ENCODE results near the gene CTIF.
A peak's percentile ranks its signal among the peaks of the same experiment; 100 is the strongest.

CTIF gene

GRCh38 chr18:48662011-48662661 is 123.3 kb downstream of the CTIF start:
- H3K36me3 ChIP-seq (ENCODE audit: control insufficient read depth in 1 of 2, insufficient read depth in 2 of 2, low read length in 2 of 2), result no peaks in the 10 kb centered on the region
- peaks cover 1 to 3% of the 10 kb centered on the region in 2 donors for H3K4me1 ChIP-seq (ENCODE audit: control insufficient read depth in 1 of 2, insufficient read depth in 2 of 2, low read length in 2 of 2)
- H3K27me3 ChIP-seq (ENCODE audit: control insufficient read depth in 1 of 2, insufficient read depth in 2 of 2, low read length in 2 of 2), result no peaks in the 10 kb centered on the region
- H3K9ac ChIP-seq (ENCODE audit: low read depth in 1 of 2, low read length in 2 of 2), result no peak overlapping the region
- no peak overlapping the region for H3K4me3 ChIP-seq (ENCODE audit: low read depth in 1 of 2, low read length in 2 of 2)
- no peak overlapping the region for H3K27ac ChIP-seq (ENCODE audit: low read depth, low read length)
- H3K9me3 ChIP-seq (ENCODE audit: control insufficient read depth in 1 of 2, low read length in 2 of 2), result peaks cover 3 to 5% of the 10 kb centered on the region in 2 donors

- H3K9me3 ChIP-seq (ENCODE audit: control insufficient read depth in 1 of 2, low read length in 2 of 2), result peaks cover 3 to 5% of the 10 kb centered on the region in 2 donors
- H3K36me3 ChIP-seq (ENCODE audit: control insufficient read depth in 1 of 2, insufficient read depth in 2 of 2, low read length in 2 of 2), result no peaks in the 10 kb centered on the region
- H3K4me3 ChIP-seq (ENCODE audit: low read depth in 1 of 2, low read length in 2 of 2), result no peak overlapping the region
- no peak overlapping the region for H3K27ac ChIP-seq (ENCODE audit: low read depth, low read length)
- H3K4me1 ChIP-seq (ENCODE audit: control insufficient read depth in 1 of 2, insufficient read depth in 2 of 2, low read length in 2 of 2), result peaks cover 9 to 12% of the 10 kb centered on the region in 2 donors
- no peaks in the 10 kb centered on the region for H3K27me3 ChIP-seq (ENCODE audit: control insufficient read depth in 1 of 2, insufficient read depth in 2 of 2, low read length in 2 of 2)
- H3K9ac ChIP-seq (ENCODE audit: low read depth in 1 of 2, low read length in 2 of 2), result no peak overlapping the region
Observed at GRCh38 chr18:48663096-48663930, 124.5 kb downstream of the CTIF start.

GRCh38 chr18:48663931-48664847 is 125.4 kb downstream of the CTIF start:
- Histone ChIP-seq H3K9me3 (ENCODE audit: control insufficient read depth in 1 of 2, low read length in 2 of 2) (peaks cover 3 to 5% of the 10 kb centered on the region in 2 donors), H3K27ac (ENCODE audit: low read depth, low read length) (no peak overlapping the region), H3K4me1 (ENCODE audit: control insufficient read depth in 1 of 2, insufficient read depth in 2 of 2, low read length in 2 of 2) (peaks cover 9 to 12% of the 10 kb centered on the region in 2 donors), H3K36me3 (ENCODE audit: control insufficient read depth in 1 of 2, insufficient read depth in 2 of 2, low read length in 2 of 2) (no peaks in the 10 kb centered on the region), H3K27me3 (ENCODE audit: control insufficient read depth in 1 of 2, insufficient read depth in 2 of 2, low read length in 2 of 2) (no peaks in the 10 kb centered on the region), H3K4me3 (ENCODE audit: low read depth in 1 of 2, low read length in 2 of 2) (no peak overlapping the region), H3K9ac (ENCODE audit: low read depth in 1 of 2, low read length in 2 of 2) (no peak overlapping the region)

GRCh38 chr18:48665654-48666053 is 126.8 kb downstream of the CTIF start:
- Histone ChIP-seq H3K27me3 (ENCODE audit: control insufficient read depth in 1 of 2, insufficient read depth in 2 of 2, low read length in 2 of 2) (no peaks in the 10 kb centered on the region), H3K27ac (ENCODE audit: low read depth, low read length) (no peak overlapping the region), H3K4me3 (ENCODE audit: low read depth in 1 of 2, low read length in 2 of 2) (no peak overlapping the region), H3K9me3 (ENCODE audit: control insufficient read depth in 1 of 2, low read length in 2 of 2) (peaks cover 3 to 5% of the 10 kb centered on the region in 2 donors), H3K36me3 (ENCODE audit: control insufficient read depth in 1 of 2, insufficient read depth in 2 of 2, low read length in 2 of 2) (peaks cover 0 to 2% of the 10 kb centered on the region in 2 donors), H3K4me1 (ENCODE audit: control insufficient read depth in 1 of 2, insufficient read depth in 2 of 2, low read length in 2 of 2) (peaks cover 10 to 12% of the 10 kb centered on the region in 2 donors), H3K9ac (ENCODE audit: low read depth in 1 of 2, low read length in 2 of 2) (no peak overlapping the region)

GRCh38 chr18:48666613-48667012 is 127.8 kb downstream of the CTIF start:
- Histone ChIP-seq H3K4me1 (ENCODE audit: control insufficient read depth in 1 of 2, insufficient read depth in 2 of 2, low read length in 2 of 2) (peaks cover 11 to 12% of the 10 kb centered on the region in 2 donors), H3K36me3 (ENCODE audit: control insufficient read depth in 1 of 2, insufficient read depth in 2 of 2, low read length in 2 of 2) (peaks cover 4 to 7% of the 10 kb centered on the region in 2 donors), H3K4me3 (ENCODE audit: low read depth in 1 of 2, low read length in 2 of 2) (no peak overlapping the region), H3K9me3 (ENCODE audit: control insufficient read depth in 1 of 2, low read length in 2 of 2) (peaks cover 3 to 5% of the 10 kb centered on the region in 2 donors), H3K9ac (ENCODE audit: low read depth in 1 of 2, low read length in 2 of 2) (no peak overlapping the region), H3K27ac (ENCODE audit: low read depth, low read length) (no peak overlapping the region), H3K27me3 (ENCODE audit: control insufficient read depth in 1 of 2, insufficient read depth in 2 of 2, low read length in 2 of 2) (no peaks in the 10 kb centered on the region)

- Histone ChIP-seq H3K4me3 (ENCODE audit: low read depth in 1 of 2, low read length in 2 of 2) (no peak overlapping the region), H3K36me3 (ENCODE audit: control insufficient read depth in 1 of 2, insufficient read depth in 2 of 2, low read length in 2 of 2) (peaks cover 4 to 7% of the 10 kb centered on the region in 2 donors), H3K4me1 (ENCODE audit: control insufficient read depth in 1 of 2, insufficient read depth in 2 of 2, low read length in 2 of 2) (peaks cover 11 to 13% of the 10 kb centered on the region in 2 donors), H3K9ac (ENCODE audit: low read depth in 1 of 2, low read length in 2 of 2) (peak overlapping the region in 1 of 2 donors; percentile 32), H3K27me3 (ENCODE audit: control insufficient read depth in 1 of 2, insufficient read depth in 2 of 2, low read length in 2 of 2) (no peaks in the 10 kb centered on the region), H3K9me3 (ENCODE audit: control insufficient read depth in 1 of 2, low read length in 2 of 2) (peaks cover 3 to 5% of the 10 kb centered on the region in 2 donors), H3K27ac (ENCODE audit: low read depth, low read length) (no peak overlapping the region)
Observed at GRCh38 chr18:48667276-48668254, 128.7 kb downstream of the CTIF start.

- H3K9ac ChIP-seq (ENCODE audit: low read depth in 1 of 2, low read length in 2 of 2), result no peak overlapping the region
- H3K27me3 ChIP-seq (ENCODE audit: control insufficient read depth in 1 of 2, insufficient read depth in 2 of 2, low read length in 2 of 2), result no peaks in the 10 kb centered on the region
- no peak overlapping the region for H3K4me3 ChIP-seq (ENCODE audit: low read depth in 1 of 2, low read length in 2 of 2)
- peaks cover 20 to 24% of the 10 kb centered on the region in 2 donors for H3K4me1 ChIP-seq (ENCODE audit: control insufficient read depth in 1 of 2, insufficient read depth in 2 of 2, low read length in 2 of 2)
- H3K36me3 ChIP-seq (ENCODE audit: control insufficient read depth in 1 of 2, insufficient read depth in 2 of 2, low read length in 2 of 2), result peaks cover 4 to 7% of the 10 kb centered on the region in 2 donors
- H3K27ac ChIP-seq (ENCODE audit: low read depth, low read length), result no peak overlapping the region
- peaks cover 3 to 5% of the 10 kb centered on the region in 2 donors for H3K9me3 ChIP-seq (ENCODE audit: control insufficient read depth in 1 of 2, low read length in 2 of 2)
Observed at GRCh38 chr18:48668466-48669179, 129.8 kb downstream of the CTIF start.

- Histone ChIP-seq H3K9me3 (ENCODE audit: control insufficient read depth in 1 of 2, low read length in 2 of 2) (peaks cover 3 to 5% of the 10 kb centered on the region in 2 donors), H3K4me3 (ENCODE audit: low read depth in 1 of 2, low read length in 2 of 2) (no peak overlapping the region), H3K4me1 (ENCODE audit: control insufficient read depth in 1 of 2, insufficient read depth in 2 of 2, low read length in 2 of 2) (peaks cover 26 to 28% of the 10 kb centered on the region in 2 donors), H3K27me3 (ENCODE audit: control insufficient read depth in 1 of 2, insufficient read depth in 2 of 2, low read length in 2 of 2) (no peaks in the 10 kb centered on the region), H3K27ac (ENCODE audit: low read depth, low read length) (no peak overlapping the region), H3K9ac (ENCODE audit: low read depth in 1 of 2, low read length in 2 of 2) (no peak overlapping the region), H3K36me3 (ENCODE audit: control insufficient read depth in 1 of 2, insufficient read depth in 2 of 2, low read length in 2 of 2) (peaks cover 4 to 7% of the 10 kb centered on the region in 2 donors)
Observed at GRCh38 chr18:48669180-48669675, 130.4 kb downstream of the CTIF start.
